ENCODE measurements around the gene DPP6.

Gene DPP6

GRCh38 chr7:154776350-154776749 lies 724.2 kb downstream of the DPP6 start:
- Histone ChIP-seq H3K4me1 (no peaks in the 10 kb centered on the region), H3K79me2 (no peaks in the 10 kb centered on the region), H2AFZ (no peak overlapping the region), H3K4me2 (ENCODE audit: low read length) (no peak overlapping the region), H3K36me3 (ENCODE audit: control insufficient read depth, insufficient read depth, low read length) (no peaks in the 10 kb centered on the region), H3K4me3 (ENCODE audit: low read depth, low read length) (no peak overlapping the region), H3K27ac (no peak overlapping the region), H3K9me3 (ENCODE audit: control insufficient read depth, low read length) (no peaks in the 10 kb centered on the region), H3K9ac (no peak overlapping the region), H3K27me3 (ENCODE audit: control insufficient read depth, insufficient read depth, low read length) (no peaks in the 10 kb centered on the region)
- TF ChIP-seq CTCF (IDR thresholded peaks at IDR 0.05): no peak

- Histone ChIP-seq H3K4me3 (ENCODE audit: low read depth, low read length) (no peak overlapping the region), H3K27ac (no peak overlapping the region), H3K79me2 (no peaks in the 10 kb centered on the region), H2AFZ (no peak overlapping the region), H3K4me1 (no peaks in the 10 kb centered on the region), H3K9me3 (ENCODE audit: control insufficient read depth, low read length) (no peaks in the 10 kb centered on the region), H3K9ac (no peak overlapping the region), H3K27me3 (ENCODE audit: control insufficient read depth, insufficient read depth, low read length) (no peaks in the 10 kb centered on the region), H3K36me3 (ENCODE audit: control insufficient read depth, insufficient read depth, low read length) (no peaks in the 10 kb centered on the region), H3K4me2 (ENCODE audit: low read length) (no peak overlapping the region)
- TF ChIP-seq CTCF (IDR thresholded peaks at IDR 0.05): no peak
Measured at GRCh38 chr7:154777023-154777422, 724.8 kb downstream of the DPP6 start.

- Histone ChIP-seq H3K27ac (no peak overlapping the region), H3K9ac (no peak overlapping the region), H3K4me2 (ENCODE audit: low read length) (no peak overlapping the region), H3K4me3 (ENCODE audit: low read depth, low read length) (no peak overlapping the region), H3K4me1 (no peaks in the 10 kb centered on the region), H3K9me3 (ENCODE audit: control insufficient read depth, low read length) (no peaks in the 10 kb centered on the region), H2AFZ (no peak overlapping the region), H3K27me3 (ENCODE audit: control insufficient read depth, insufficient read depth, low read length) (no peaks in the 10 kb centered on the region), H3K79me2 (no peaks in the 10 kb centered on the region), H3K36me3 (ENCODE audit: control insufficient read depth, insufficient read depth, low read length) (no peaks in the 10 kb centered on the region)
- no peak for TF ChIP-seq CTCF (IDR thresholded peaks at IDR 0.05)
Measured at GRCh38 chr7:154777489-154777888, 725.3 kb downstream of the DPP6 start.

- no peak overlapping the region for H3K27ac ChIP-seq
- H3K9me3 ChIP-seq (ENCODE audit: control insufficient read depth, low read length): no peaks in the 10 kb centered on the region
- H3K27me3 ChIP-seq (ENCODE audit: control insufficient read depth, insufficient read depth, low read length): no peaks in the 10 kb centered on the region
- no peak overlapping the region for H2AFZ ChIP-seq
- H3K79me2 ChIP-seq: no peaks in the 10 kb centered on the region
- H3K4me1 ChIP-seq: no peaks in the 10 kb centered on the region
- H3K9ac ChIP-seq: no peak overlapping the region
- no peak for TF ChIP-seq CTCF (IDR thresholded peaks at IDR 0.05)
- no peak overlapping the region for H3K4me3 ChIP-seq (ENCODE audit: low read depth, low read length)
- no peak overlapping the region for H3K4me2 ChIP-seq (ENCODE audit: low read length)
- H3K36me3 ChIP-seq (ENCODE audit: control insufficient read depth, insufficient read depth, low read length): no peaks in the 10 kb centered on the region
Measured at GRCh38 chr7:154777908-154778307, 725.7 kb downstream of the DPP6 start.

- Histone ChIP-seq H2AFZ (no peak overlapping the region), H3K36me3 (ENCODE audit: control insufficient read depth, insufficient read depth, low read length) (no peaks in the 10 kb centered on the region), H3K79me2 (no peaks in the 10 kb centered on the region), H3K4me1 (no peaks in the 10 kb centered on the region), H3K27ac (no peak overlapping the region), H3K9me3 (ENCODE audit: control insufficient read depth, low read length) (no peaks in the 10 kb centered on the region), H3K27me3 (ENCODE audit: control insufficient read depth, insufficient read depth, low read length) (no peaks in the 10 kb centered on the region), H3K4me3 (ENCODE audit: low read depth, low read length) (no peak overlapping the region), H3K4me2 (ENCODE audit: low read length) (no peak overlapping the region), H3K9ac (no peak overlapping the region)
- no peak for TF ChIP-seq CTCF (IDR thresholded peaks at IDR 0.05)
Measured at GRCh38 chr7:154781369-154782303, 729.4 kb downstream of the DPP6 start.
